ENCODE data around the gene GSTM4. TPM values are rescaled to one million over a fixed set of nuclear protein-coding genes. Genes with fewer than 3 reads are reported as not detected.

The GSTM4 gene
- total RNA-seq, 3 donors from 2014 or later, result 3.7 to 6.9 (median 4.1) TPM

DNA sequence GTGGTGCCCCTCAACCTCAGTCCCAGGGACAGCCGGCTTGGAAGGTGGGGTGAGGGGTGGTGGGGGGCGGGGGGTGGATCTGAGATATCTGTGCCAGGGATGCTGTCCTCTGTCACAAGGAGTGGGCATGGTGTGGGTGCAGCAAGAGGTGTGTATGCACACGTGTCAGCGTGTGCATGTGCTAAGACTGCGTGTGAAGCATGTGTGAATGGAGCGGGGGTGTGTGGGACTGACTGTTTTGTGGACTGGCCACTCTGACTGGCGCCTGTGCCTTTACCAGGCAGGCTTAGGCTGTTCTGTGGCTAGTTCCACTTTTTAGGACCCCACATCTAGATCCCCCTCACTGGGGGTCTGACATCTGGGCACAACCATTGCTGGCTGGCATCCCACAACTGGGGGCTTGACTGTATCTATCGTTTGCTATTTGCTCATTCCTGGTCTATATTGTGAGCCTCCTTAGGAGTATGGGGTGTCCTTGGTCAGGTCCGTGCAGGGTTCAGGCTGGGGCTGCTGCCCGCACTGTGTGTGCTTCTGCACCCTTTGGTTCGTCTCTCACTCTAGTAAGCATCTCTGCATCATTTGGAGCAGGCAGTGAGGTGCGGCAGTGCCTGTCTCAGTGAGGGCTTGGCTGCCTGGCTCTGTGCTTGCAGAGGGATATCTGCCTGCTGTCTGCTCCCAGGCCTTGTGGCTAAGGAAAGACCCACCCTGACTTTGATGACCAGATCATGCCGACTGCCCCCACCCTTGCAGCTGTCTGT lies 34.3 kb upstream of the GSTM4 start:
- H3K27me3 Mint-ChIP-seq (ENCODE audit: low read depth), result no peaks in the 10 kb centered on the region
- peak overlapping the region; percentile 97 for H3K4me3 Mint-ChIP-seq
- H3K36me3 Mint-ChIP-seq (ENCODE audit: insufficient read depth), result peaks cover 10% of the 10 kb centered on the region
- H3K9me3 Mint-ChIP-seq, result no peaks in the 10 kb centered on the region
- peaks cover 64% of the 10 kb centered on the region for H3K4me1 Mint-ChIP-seq (ENCODE audit: low read depth)
- ATAC-seq (no peak), DNase-seq (no peak)

DNA sequence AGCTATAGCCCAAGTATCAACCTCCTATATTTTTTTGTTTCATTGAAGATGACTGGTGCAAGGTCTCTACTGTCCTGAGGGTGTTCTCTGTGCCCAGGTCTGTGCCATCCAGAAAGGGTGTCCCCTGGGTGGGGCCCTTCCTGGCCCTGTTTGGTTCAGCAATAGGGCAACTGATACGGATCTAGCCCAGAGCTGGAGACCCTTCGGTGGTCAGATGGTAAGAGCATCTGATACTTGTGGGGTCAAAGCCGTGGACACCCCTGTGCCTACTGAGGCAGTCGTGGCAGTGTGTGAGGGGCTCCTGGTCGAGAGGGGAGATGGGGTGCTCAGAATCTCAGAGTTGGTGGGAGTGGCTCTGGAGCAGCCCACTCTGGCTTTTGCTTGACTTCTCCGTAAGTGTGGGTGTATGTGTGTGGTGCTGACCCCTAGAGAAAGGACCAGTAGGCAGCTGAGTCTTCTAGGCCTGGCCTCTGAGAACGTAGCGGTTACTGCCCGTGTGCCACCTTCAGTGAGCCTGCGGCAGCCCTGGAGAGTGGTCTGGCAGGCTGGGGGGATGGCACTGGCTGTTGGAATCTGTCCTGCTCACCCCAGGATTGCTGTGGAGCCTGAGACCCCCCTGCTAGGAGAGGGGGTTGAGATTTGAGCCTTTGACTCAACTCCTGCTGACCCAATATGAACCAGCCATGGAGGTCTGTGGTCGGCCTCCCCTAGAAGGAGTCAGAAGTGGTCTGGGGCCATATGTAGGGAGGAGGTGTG lies 33.6 kb upstream of the GSTM4 start:
- Mint-ChIP-seq H3K9me3 (no peaks in the 10 kb centered on the region), H3K27me3 (ENCODE audit: low read depth) (no peaks in the 10 kb centered on the region), H3K4me1 (ENCODE audit: low read depth) (peaks cover 56% of the 10 kb centered on the region), H3K36me3 (ENCODE audit: insufficient read depth) (peaks cover 10% of the 10 kb centered on the region), H3K4me3 (peak overlapping the region; percentile 97)
- DNase-seq (no peak), ATAC-seq (no peak)

DNA sequence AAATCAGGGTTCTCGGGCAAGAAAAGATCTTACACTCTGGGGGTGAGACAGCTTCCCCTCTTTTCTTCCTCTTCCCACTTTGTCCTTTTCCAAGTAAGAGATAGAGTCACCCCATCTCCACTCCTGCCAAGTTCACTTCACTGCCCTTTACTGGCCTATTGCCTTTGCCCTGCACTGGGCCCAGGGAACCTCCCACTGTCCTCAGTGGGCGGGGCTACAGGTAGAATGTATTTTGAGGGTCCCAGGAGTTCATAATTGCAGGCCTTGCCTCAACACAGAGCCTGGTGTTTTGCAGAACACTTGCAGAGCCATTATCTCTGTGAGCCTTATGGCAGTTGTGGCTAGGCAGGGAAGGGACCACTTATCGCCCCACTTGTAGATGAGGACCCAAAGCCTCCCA lies 33.0 kb upstream of the GSTM4 start:
- Mint-ChIP-seq H3K4me1 (ENCODE audit: low read depth) (peaks cover 51% of the 10 kb centered on the region), H3K36me3 (ENCODE audit: insufficient read depth) (peaks cover 16% of the 10 kb centered on the region), H3K4me3 (peak overlapping the region; percentile 97), H3K27me3 (ENCODE audit: low read depth) (no peaks in the 10 kb centered on the region), H3K9me3 (no peaks in the 10 kb centered on the region)
- no peak for ATAC-seq
- DNase-seq, result no peak

- no peak for DNase-seq
- Mint-ChIP-seq H3K4me3 (peak overlapping the region; percentile 49), H3K36me3 (ENCODE audit: insufficient read depth) (peaks cover 17% of the 10 kb centered on the region), H3K4me1 (ENCODE audit: low read depth) (peaks cover 45% of the 10 kb centered on the region), H3K9me3 (no peaks in the 10 kb centered on the region), H3K27me3 (ENCODE audit: low read depth) (no peaks in the 10 kb centered on the region)
- no peak for ATAC-seq
Measured at GRCh38 chr1:109623601-109624161, 32.2 kb upstream of the GSTM4 start.

GRCh38 chr1:109624201-109625010 lies 31.5 kb upstream of the GSTM4 start:
- H3K9me3 Mint-ChIP-seq, result no peaks in the 10 kb centered on the region
- DNase-seq (no peak), ATAC-seq (no peak)
- H3K36me3 Mint-ChIP-seq (ENCODE audit: insufficient read depth), result peaks cover 18% of the 10 kb centered on the region
- peaks cover 39% of the 10 kb centered on the region for H3K4me1 Mint-ChIP-seq (ENCODE audit: low read depth)
- no peaks in the 10 kb centered on the region for H3K27me3 Mint-ChIP-seq (ENCODE audit: low read depth)
- H3K4me3 Mint-ChIP-seq, result peak overlapping the region; percentile 19

- no peak overlapping the region for H3K4me3 Mint-ChIP-seq
- ATAC-seq (no peak), DNase-seq (no peak)
- H3K9me3 Mint-ChIP-seq, result no peaks in the 10 kb centered on the region
- peaks cover 37% of the 10 kb centered on the region for H3K4me1 Mint-ChIP-seq (ENCODE audit: low read depth)
- no peaks in the 10 kb centered on the region for H3K27me3 Mint-ChIP-seq (ENCODE audit: low read depth)
- H3K36me3 Mint-ChIP-seq (ENCODE audit: insufficient read depth), result peaks cover 25% of the 10 kb centered on the region
Measured at GRCh38 chr1:109625176-109625575, 30.7 kb upstream of the GSTM4 start.

- peaks cover 25% of the 10 kb centered on the region for H3K36me3 Mint-ChIP-seq (ENCODE audit: insufficient read depth)
Measured at GRCh38 chr1:109625601-109626560, 30.0 kb upstream of the GSTM4 start.

GRCh38 chr1:109626682-109627408 lies 29.1 kb upstream of the GSTM4 start:
- no peak for DNase-seq
- Mint-ChIP-seq H3K4me3 (no peak overlapping the region), H3K9me3 (no peaks in the 10 kb centered on the region), H3K4me1 (ENCODE audit: low read depth) (peaks cover 34% of the 10 kb centered on the region), H3K36me3 (ENCODE audit: insufficient read depth) (peaks cover 27% of the 10 kb centered on the region), H3K27me3 (ENCODE audit: low read depth) (no peaks in the 10 kb centered on the region)
- ATAC-seq, result no peak

More at GRCh38 chr1:109625601-109626560, 30.0 kb upstream of the GSTM4 start:
- Mint-ChIP-seq H3K4me3 (no peak overlapping the region), H3K27me3 (ENCODE audit: low read depth) (no peaks in the 10 kb centered on the region), H3K4me1 (ENCODE audit: low read depth) (peaks cover 37% of the 10 kb centered on the region), H3K9me3 (no peaks in the 10 kb centered on the region)
- DNase-seq (no peak), ATAC-seq (no peak)

DNA sequence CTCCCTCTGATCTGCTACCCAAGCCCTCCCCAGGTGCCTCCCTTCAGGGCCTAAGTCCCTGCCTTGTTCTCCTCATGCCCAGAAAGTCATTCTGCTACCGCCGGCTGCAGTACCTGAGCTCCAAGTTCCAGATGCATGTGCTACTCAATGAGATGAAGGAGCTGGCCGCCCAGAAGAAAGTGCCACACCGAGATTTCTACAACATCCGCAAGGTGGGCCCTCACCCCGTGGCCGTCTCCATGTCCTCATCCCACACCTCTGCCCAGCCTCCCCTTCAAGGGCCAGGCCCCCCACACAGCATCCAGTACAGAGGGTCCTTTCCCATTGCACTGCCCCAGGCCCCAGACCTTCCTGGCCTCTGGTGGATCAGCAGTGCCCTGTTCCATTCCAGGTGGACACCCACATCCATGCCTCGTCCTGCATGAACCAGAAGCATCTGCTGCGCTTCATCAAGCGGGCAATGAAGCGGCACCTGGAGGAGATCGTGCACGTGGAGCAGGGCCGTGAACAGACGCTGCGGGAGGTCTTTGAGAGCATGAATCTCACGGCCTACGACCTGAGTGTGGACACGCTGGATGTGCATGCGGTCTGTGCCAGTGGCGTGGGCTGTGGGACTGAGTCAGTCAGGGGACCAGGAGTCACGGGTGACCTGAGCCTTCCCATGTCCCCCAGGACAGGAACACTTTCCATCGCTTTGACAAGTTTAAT lies 28.1 kb upstream of the GSTM4 start:
- Mint-ChIP-seq H3K36me3 (ENCODE audit: insufficient read depth) (peaks cover 28% of the 10 kb centered on the region), H3K4me3 (no peak overlapping the region), H3K9me3 (no peaks in the 10 kb centered on the region), H3K27me3 (ENCODE audit: low read depth) (no peaks in the 10 kb centered on the region), H3K4me1 (ENCODE audit: low read depth) (peaks cover 24% of the 10 kb centered on the region)
- DNase-seq, result no peak
- ATAC-seq, result no peak

- peaks cover 15% of the 10 kb centered on the region for H3K4me1 Mint-ChIP-seq (ENCODE audit: low read depth)
- peak in 1 of 2 donors; percentile 32 for ATAC-seq
- DNase-seq, result no peak
- H3K9me3 Mint-ChIP-seq, result no peaks in the 10 kb centered on the region
- H3K27me3 Mint-ChIP-seq (ENCODE audit: low read depth), result no peaks in the 10 kb centered on the region
- peaks cover 28% of the 10 kb centered on the region for H3K36me3 Mint-ChIP-seq (ENCODE audit: insufficient read depth)
- no peak overlapping the region for H3K4me3 Mint-ChIP-seq
Measured at GRCh38 chr1:109628540-109629321, 27.2 kb upstream of the GSTM4 start.

GRCh38 chr1:109629372-109630030 lies 26.4 kb upstream of the GSTM4 start:
- ATAC-seq, result no peak
- Mint-ChIP-seq H3K4me1 (ENCODE audit: low read depth) (peaks cover 11% of the 10 kb centered on the region), H3K4me3 (no peak overlapping the region), H3K27me3 (ENCODE audit: low read depth) (no peaks in the 10 kb centered on the region), H3K9me3 (no peaks in the 10 kb centered on the region), H3K36me3 (ENCODE audit: insufficient read depth) (peaks cover 28% of the 10 kb centered on the region)
- no peak for DNase-seq

All from activated T-cell treated with anti-CD3 and anti-CD28 coated beads, Interleukin-2, amount 50 U/mL, for 4 hours (primary cell).